Right lobe of liver (tissue), 6 donors: Measurements from ENCODE around the gene GFI1. TPM values are rescaled to one million over a fixed set of nuclear protein-coding genes. Genes with fewer than 3 reads are reported as not detected.

ENCODE experiments used
- ATAC-seq, 4 donors: fragments of 200-7000 bp; cut with Tn5 transposase; one replicate each; pipeline ENCODE4 v1.9.1; 2020; ENCODE audit warnings: mild to moderate bottlenecking in 4 of 4, moderate library complexity in 4 of 4
- DNase-seq, 3 donors: peaks; one replicate each; pipeline ENCODE4 v3.0.0-alpha.2; 2020
- H3K27ac ChIP-seq, 3 donors: fragments of 200-600 bp; one replicate each; pipeline ENCODE4 v1.8.0; 2022
- H3K27me3 ChIP-seq, 2 donors: fragments of 200-600 bp; one replicate each; pipeline ENCODE4 v1.8.0; 2022
- H3K36me3 ChIP-seq, 4 donors: fragments of 200-600 bp; sonication (generic) in 1 of 4; one replicate each; pipeline versions ENCODE4 v1.5.1 to v1.8.0; 2017 to 2022; ENCODE audit warnings: control low read depth in 1 of 4
- H3K4me1 ChIP-seq, 4 donors: fragments of 200-600 bp; sonication (generic) in 1 of 4; one replicate each; pipeline versions ENCODE4 v1.5.1 to v1.8.0; 2017 to 2022; ENCODE audit warnings: control low read depth in 1 of 4
- H3K4me3 ChIP-seq, 3 donors: fragments of 200-600 bp; one replicate each; pipeline ENCODE4 v1.8.0; 2022
- H3K9me3 ChIP-seq, 4 donors: fragments of 200-600 bp; sonication (generic) in 1 of 4; one replicate each; pipeline versions ENCODE4 v1.5.1 to v1.8.0; 2017 to 2022; ENCODE audit warnings: control low read depth in 1 of 4
- CTCF ChIP-seq, 4 donors: fragments of 200-600 bp in 3 of 4; fragments of 450-650 bp in 1 of 4; IDR thresholded peaks; one replicate each; pipeline versions ENCODE4 v1.5.1 to v1.8.0; 2016 to 2022; ENCODE audit warnings: antibody characterized with exemption in 4 of 4, mild to moderate bottlenecking in 2 of 4
- POLR2A ChIP-seq: fragments of 450-650 bp; IDR thresholded peaks from one replicate; pipeline ENCODE4 v1.6.1; 2017; ENCODE audit warnings: antibody characterized with exemption, mild to moderate bottlenecking
- WGBS: methylation state at CpG from one replicate; pipeline ENCODE4 v1.1.6; 2018; ENCODE audit warnings: low coverage, low lambda C conversion rate; ENCODE audit not compliant: insufficient coverage; ENCODE audit errors: missing lambda C conversion rate; 5-methylcytosine and 5-hydroxymethylcytosine counted together
- intact Hi-C, 2 donors: fragments of 100-400 bp; cut with DNase I; formaldehyde crosslinking; loops; one replicate each; pipeline versions ENCODE4 v1.11.2 to v1.14.1; 2022
- total RNA-seq, 6 experiments: library from RNA; depleted of rRNA in 2 of 6; stranded (reverse); fragments of >200 nt in 2 of 6; fragmentation: NEBNext Ultra II Directional in 3 of 6; extraction: Animal tissue kit (Norgen Biotek cat#: 25700) in 3 of 6; gene quantifications; one replicate each; pipeline versions ENCODE4 v1.1.0 to v1.2.4, GENCODE V29; 2016 to 2023
- donor health status: DM: no; HTN: yes; CAD: no.
- donor health status: DM: no; HTN: no; CAD: no.
- donor health status: DM: no; HTN: no; CAD: no.
- donor health status: DM: no; HTN: yes; CAD: no.
- donor health status: DM: no; HTN: yes; CAD: no.

The GFI1 gene
- total RNA-seq, 6 experiments from 2014 or later = 0.12 to 0.80 (median 0.42) TPM

DNA sequence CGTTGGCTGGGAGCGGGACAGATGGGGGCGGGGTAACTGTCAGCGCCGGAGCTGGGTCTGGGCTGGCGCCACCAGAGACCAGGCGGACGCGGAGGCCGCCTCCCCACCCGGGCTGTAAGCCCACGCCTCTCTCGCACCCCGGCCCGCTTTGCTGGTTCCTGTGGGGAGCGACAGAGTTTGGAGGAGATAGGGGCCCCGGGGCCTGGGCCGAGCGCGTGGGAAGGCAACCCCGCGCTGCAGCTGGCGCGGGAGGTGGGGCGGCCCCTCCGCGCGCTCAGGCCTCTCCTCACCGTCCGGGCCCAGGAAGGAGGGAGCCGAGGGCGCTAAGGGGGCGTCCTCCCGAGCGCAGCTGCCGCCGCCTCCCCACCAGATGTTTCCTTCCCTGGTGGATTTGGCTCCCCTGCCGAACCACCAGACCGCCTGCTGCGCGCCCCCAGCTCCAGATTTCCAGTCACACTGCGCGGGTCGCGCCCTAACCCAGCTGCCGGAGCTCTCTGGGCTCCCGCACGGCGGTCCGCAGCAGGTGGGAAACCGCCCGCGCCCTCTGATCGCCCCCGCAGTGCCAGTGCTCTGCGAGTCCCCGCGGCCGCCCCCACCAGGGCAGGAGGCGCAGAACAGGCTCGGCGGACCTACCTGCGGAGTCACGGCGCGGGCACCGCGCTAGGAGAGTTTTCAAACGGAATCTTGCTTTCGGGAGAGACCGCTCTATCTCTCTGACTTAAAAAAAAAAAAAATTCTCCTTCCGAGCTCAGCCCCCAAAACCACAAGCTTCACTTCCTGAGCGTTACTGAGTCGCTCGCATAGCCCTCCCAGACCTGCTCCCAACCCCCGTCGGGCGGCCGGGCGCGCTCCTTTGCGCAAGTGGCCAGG, 1.1 kb downstream of the GFI1 start:
- Histone ChIP-seq H3K4me3 (peak overlapping the region; percentile 42 to 50 (median 46)), H3K4me1 (peaks cover 0 to 52% (median 22%) of the 10 kb centered on the region in 4 donors), H3K27me3 (peaks cover 7 to 57% of the 10 kb centered on the region in 2 donors), H3K36me3 (no peaks in the 10 kb centered on the region), H3K27ac (peak overlapping the region in 1 of 3 donors; percentile 24), H3K9me3 (no peaks in the 10 kb centered on the region)
- intact Hi-C loops = no loop called here
- WGBS = 3% methylated on average over 13 of the region's 82 CpGs
- TF ChIP-seq POLR2A (no peak), CTCF (IDR thresholded peaks at IDR 0.05) (peak; percentile 28 to 35 (median 29))
- ATAC-seq (peak; percentile 63 to 72 (median 64)), DNase-seq (peak; percentile 65 to 75 (median 74))

DNA sequence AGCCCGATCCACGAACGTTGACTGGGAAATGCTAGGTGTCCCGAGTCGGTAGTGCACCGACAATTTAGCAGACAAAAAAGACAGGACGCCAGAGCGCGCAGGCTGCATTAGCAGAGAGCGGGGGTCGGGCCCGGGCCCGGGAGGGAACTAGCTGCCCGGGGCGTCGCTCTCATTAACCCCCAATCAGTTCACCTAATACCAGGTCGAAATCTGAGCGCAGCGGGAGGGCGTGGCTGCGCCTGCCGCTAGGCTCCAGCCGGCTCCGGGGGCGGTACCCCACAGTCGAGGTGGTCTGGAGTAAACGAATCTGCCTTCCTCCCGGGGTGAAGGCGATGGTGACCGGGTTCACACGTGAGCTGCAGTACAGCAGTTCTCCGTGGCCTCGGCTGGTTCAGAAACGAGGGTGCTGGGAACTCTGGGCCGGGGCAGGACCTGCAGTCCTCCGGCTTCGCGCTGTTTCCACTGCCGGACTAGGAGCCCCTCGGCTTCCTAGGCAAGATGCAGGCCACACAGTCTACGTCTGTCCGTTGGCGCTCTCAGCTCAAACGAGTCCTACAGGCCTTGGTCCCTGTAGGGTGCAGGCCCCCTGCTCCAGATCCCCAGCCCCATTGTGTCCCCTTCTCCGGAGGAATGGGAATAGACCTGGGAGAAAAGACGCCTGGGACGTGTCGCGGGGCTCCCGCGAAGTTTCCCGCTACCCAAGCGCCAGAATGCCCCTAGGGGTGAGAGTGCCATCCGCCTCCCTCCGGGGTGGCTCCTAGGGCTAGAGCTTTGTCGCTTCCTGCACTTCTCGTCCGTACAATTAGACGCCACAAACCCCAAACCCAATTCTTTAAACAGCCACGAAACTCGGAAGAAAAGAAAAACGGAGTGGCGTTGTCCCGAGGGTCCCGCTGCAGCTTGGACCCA, 2.0 kb downstream of the GFI1 start:
- peak; percentile 12 to 27 (median 16) for ATAC-seq
- H3K27ac ChIP-seq = no peak overlapping the region
- no peak for TF ChIP-seq POLR2A
- no peak for TF ChIP-seq CTCF (IDR thresholded peaks at IDR 0.05)
- H3K4me1 ChIP-seq = peaks cover 0 to 55% (median 22%) of the 10 kb centered on the region in 4 donors
- peak; percentile 42 to 64 (median 46) for DNase-seq
- H3K9me3 ChIP-seq = no peaks in the 10 kb centered on the region
- intact Hi-C loops = no loop called here
- H3K27me3 ChIP-seq = peaks cover 7 to 62% of the 10 kb centered on the region in 2 donors
- no peaks in the 10 kb centered on the region for H3K36me3 ChIP-seq
- 1% methylated on average over 27 of the region's 65 CpGs for WGBS
- H3K4me3 ChIP-seq = peak overlapping the region; percentile 42 to 50 (median 46)

- intact Hi-C loops = no loop called here
- no peak overlapping the region for H3K27ac ChIP-seq
- DNase-seq (peak in 1 of 3 donors; percentile 50), ATAC-seq (peak in 3 of 4 donors; percentile 3 to 27 (median 7))
- H3K27me3 ChIP-seq = peaks cover 7 to 58% of the 10 kb centered on the region in 2 donors
- no peak for TF ChIP-seq CTCF (IDR thresholded peaks at IDR 0.05)
- TF ChIP-seq POLR2A = no peak
- 2% methylated on average over 18 of the region's 56 CpGs for WGBS
- peaks cover 0 to 55% (median 22%) of the 10 kb centered on the region in 4 donors for H3K4me1 ChIP-seq
- no peaks in the 10 kb centered on the region for H3K36me3 ChIP-seq
- peak overlapping the region; percentile 26 to 50 (median 46) for H3K4me3 ChIP-seq
- no peaks in the 10 kb centered on the region for H3K9me3 ChIP-seq
Observed at GRCh38 chr1:92483610-92484471, 2.9 kb downstream of the GFI1 start.
